DMS153 (cell line): ENCODE data around the gene MED31.
"Not testable (repeated sequence)": the region's sequence is repeated elsewhere in the genome, so short reads cannot be mapped to it uniquely, and the experiment has no call there.

ENCODE experiments used
- DNase-seq: peaks from one replicate; lab custom pipeline; 2025; lab: John Stamatoyannopoulos, UW

MED31 gene

GRCh38 chr17:6677158-6677831 lies 25.9 kb upstream of the MED31 start:
- no peak for DNase-seq

GRCh38 chr17:6676802-6677157 lies 25.4 kb upstream of the MED31 start:
- no peak for DNase-seq

- DNase-seq = no peak
Observed at GRCh38 chr17:6675201-6675825, 23.9 kb upstream of the MED31 start.

- no peak for DNase-seq
Observed at GRCh38 chr17:6674586-6674985, 23.2 kb upstream of the MED31 start.

GRCh38 chr17:6671431-6671830 lies 20.0 kb upstream of the MED31 start:
- DNase-seq = no peak

- DNase-seq = no peak
Observed at GRCh38 chr17:6670999-6671398, 19.6 kb upstream of the MED31 start.

- DNase-seq = no peak
Observed at GRCh38 chr17:6670571-6670970, 19.2 kb upstream of the MED31 start.

- DNase-seq = no peak
Observed at GRCh38 chr17:6669479-6670212, 18.2 kb upstream of the MED31 start.

GRCh38 chr17:6668727-6669425 lies 17.5 kb upstream of the MED31 start:
- no peak for DNase-seq

- no peak for DNase-seq
Observed at GRCh38 chr17:6668219-6668618, 16.8 kb upstream of the MED31 start.

- no peak for DNase-seq
Observed at GRCh38 chr17:6667516-6667915, 16.1 kb upstream of the MED31 start.

- no peak for DNase-seq
Observed at GRCh38 chr17:6666557-6666956, 15.2 kb upstream of the MED31 start.

- peak; percentile 10 for DNase-seq
Observed at GRCh38 chr17:6666077-6666521, 14.7 kb upstream of the MED31 start.

GRCh38 chr17:6663200-6663599 lies 11.8 kb upstream of the MED31 start:
- DNase-seq = not testable (repeated sequence)

- no peak for DNase-seq
Observed at GRCh38 chr17:6661464-6661848, 10.1 kb upstream of the MED31 start.

- no peak for DNase-seq
Observed at GRCh38 chr17:6660805-6661463, 9.5 kb upstream of the MED31 start.

- no peak for DNase-seq
Observed at GRCh38 chr17:6660101-6660500, 8.7 kb upstream of the MED31 start.

- DNase-seq = not testable (repeated sequence)
Observed at GRCh38 chr17:6658411-6658810, 7.0 kb upstream of the MED31 start.

GRCh38 chr17:6657633-6658287 lies 6.4 kb upstream of the MED31 start:
- no peak for DNase-seq

- DNase-seq = not testable (repeated sequence)
Observed at GRCh38 chr17:6656797-6657632, 5.6 kb upstream of the MED31 start.
